Natural killer cell (primary cell): Measurements from ENCODE around the gene VCL. TPM values are rescaled to one million over a fixed set of nuclear protein-coding genes. Genes with fewer than 3 reads are reported as not detected.

Source experiments
- ATAC-seq, 3 donors: fragments of 150-1000 bp in 2 of 3; fragments of 200-7000 bp in 1 of 3; cut with Tn5 transposase; 1 replicate in 1 of 3; 2 replicates in 2 of 3; pipeline ENCODE4 v1.10.0; 2021; ENCODE audit warnings: mild to moderate bottlenecking in 2 of 3, moderate library complexity in 2 of 3
- DNase-seq, 2 donors: peaks; one replicate each; pipeline versions ENCODE4 v3.0.0 to v3.0.0-alpha.2; 2013 to 2021; ENCODE audit warnings: mixed read lengths in 1 of 2
- H3K27ac ChIP-seq: one replicate; pipeline ENCODE4 v1.5.1; 2013; ENCODE audit warnings: mild to moderate bottlenecking, low read length
- H3K27me3 ChIP-seq: one replicate; pipeline ENCODE4 v1.6.1; 2013; ENCODE audit warnings: low read length; ENCODE audit not compliant: control insufficient read depth, insufficient read depth
- H3K36me3 ChIP-seq: one replicate; pipeline ENCODE4 v1.6.1; 2013; ENCODE audit warnings: low read length; ENCODE audit not compliant: control insufficient read depth, insufficient read depth
- H3K4me1 ChIP-seq: one replicate; pipeline ENCODE4 v1.6.1; 2013; ENCODE audit warnings: low read length; ENCODE audit not compliant: control insufficient read depth, insufficient read depth
- H3K4me3 ChIP-seq: one replicate; pipeline ENCODE4 v1.5.1; 2013; ENCODE audit warnings: low read length
- H3K9me3 ChIP-seq: one replicate; pipeline ENCODE4 v1.6.1; 2013; ENCODE audit warnings: low read length; ENCODE audit not compliant: control insufficient read depth, insufficient read depth
- H3K27ac Mint-ChIP-seq, 2 donors: one replicate each; pipeline ENCODE4 v1.8.0; 2022; ENCODE audit warnings: mild to moderate bottlenecking in 2 of 2, mixed read lengths in 2 of 2, moderate library complexity in 1 of 2
- H3K27me3 Mint-ChIP-seq, 2 donors: one replicate each; pipeline ENCODE4 v1.8.0; 2022; ENCODE audit warnings: low read depth in 2 of 2, mixed read lengths in 2 of 2
- H3K36me3 Mint-ChIP-seq: one replicate; pipeline ENCODE4 v1.8.0; 2022; ENCODE audit warnings: mixed read lengths
- H3K4me1 Mint-ChIP-seq, 2 donors: one replicate each; pipeline ENCODE4 v1.8.0; 2022; ENCODE audit warnings: mixed read lengths in 2 of 2
- H3K4me3 Mint-ChIP-seq: one replicate; pipeline ENCODE4 v1.8.0; 2022; ENCODE audit warnings: mild to moderate bottlenecking, moderate library complexity, mixed read lengths
- H3K9me3 Mint-ChIP-seq, 2 donors: one replicate each; pipeline ENCODE4 v1.8.0; 2022; ENCODE audit warnings: mixed read lengths in 2 of 2
- CTCF ChIP-seq: fragments of 200-600 bp; IDR thresholded peaks from one replicate; pipeline ENCODE4 v1.8.0; 2022; ENCODE audit warnings: antibody characterized with exemption
- WGBS: methylation state at CpG from one replicate; pipeline ENCODE4 v1.1.7; 2013; ENCODE audit warnings: missing lambda C conversion rate; ENCODE audit not compliant: insufficient coverage; 5-methylcytosine and 5-hydroxymethylcytosine counted together
- intact Hi-C: fragments of 100-400 bp; cut with micrococcal nuclease; formaldehyde crosslinking; loops from one replicate; pipeline ENCODE4 v1.14.2; 2022
- total RNA-seq, 4 donors: library from RNA; stranded (reverse); fragments of 120-200 nt in 1 of 4; gene quantifications; one replicate each; pipeline versions ENCODE4 v1.2.3 to v1.2.4, GENCODE V29; 2013 to 2022

Gene VCL
- total RNA-seq, 3 donors from 2014 or later (not counting 1 experiment from before 2014, with no cell fraction given): 121 to 145 (median 122) TPM

GRCh38 chr10:74164716-74165529 is 167.0 kb downstream of the VCL start:
- 76% methylated on average over 5 of the region's 6 CpGs for WGBS
- Histone ChIP-seq H3K36me3 (no peaks in the 10 kb centered on the region), H3K9me3 (no peaks in the 10 kb centered on the region), H3K27me3 (no peaks in the 10 kb centered on the region), H3K4me3 (no peak overlapping the region), H3K27ac (no peak overlapping the region), H3K4me1 (peaks cover 9% of the 10 kb centered on the region)
- intact Hi-C loops: no loop called here
- no peaks in the 10 kb centered on the region for H3K27me3 Mint-ChIP-seq
- no peaks in the 10 kb centered on the region for H3K36me3 Mint-ChIP-seq
- peaks cover 7 to 13% of the 10 kb centered on the region in 2 donors for H3K4me1 Mint-ChIP-seq
- no peak overlapping the region for H3K4me3 Mint-ChIP-seq
- no peak for TF ChIP-seq CTCF
- no peaks in the 10 kb centered on the region for H3K9me3 Mint-ChIP-seq
- H3K27ac Mint-ChIP-seq: no peak overlapping the region
- no peak for ATAC-seq
- DNase-seq: no peak

GRCh38 chr10:74165530-74165901 is 167.6 kb downstream of the VCL start:
- intact Hi-C loops: no loop called here
- Mint-ChIP-seq H3K4me1 (peaks cover 7 to 13% of the 10 kb centered on the region in 2 donors), H3K27ac (no peak overlapping the region), H3K4me3 (no peak overlapping the region), H3K36me3 (no peaks in the 10 kb centered on the region), H3K27me3 (no peaks in the 10 kb centered on the region), H3K9me3 (no peaks in the 10 kb centered on the region)
- H3K4me3 ChIP-seq: no peak overlapping the region
- 68% methylated on average over 2 of the region's 2 CpGs for WGBS
- no peak overlapping the region for H3K27ac ChIP-seq
- H3K9me3 ChIP-seq: no peaks in the 10 kb centered on the region
- TF ChIP-seq CTCF: no peak
- no peak for ATAC-seq
- H3K27me3 ChIP-seq: no peaks in the 10 kb centered on the region
- no peak for DNase-seq
- peaks cover 9% of the 10 kb centered on the region for H3K4me1 ChIP-seq
- H3K36me3 ChIP-seq: no peaks in the 10 kb centered on the region

GRCh38 chr10:74167443-74167842 is 169.5 kb downstream of the VCL start:
- TF ChIP-seq CTCF: no peak
- no peaks in the 10 kb centered on the region for H3K27me3 Mint-ChIP-seq
- DNase-seq: no peak
- Histone ChIP-seq H3K4me3 (no peak overlapping the region), H3K36me3 (no peaks in the 10 kb centered on the region), H3K4me1 (peaks cover 9% of the 10 kb centered on the region), H3K27me3 (no peaks in the 10 kb centered on the region), H3K27ac (no peak overlapping the region), H3K9me3 (no peaks in the 10 kb centered on the region)
- ATAC-seq: no peak
- intact Hi-C loops: no loop called here
- 0% methylated on average over 1 of the region's 1 CpG for WGBS
- no peaks in the 10 kb centered on the region for H3K9me3 Mint-ChIP-seq
- H3K36me3 Mint-ChIP-seq: no peaks in the 10 kb centered on the region
- peaks cover 7 to 13% of the 10 kb centered on the region in 2 donors for H3K4me1 Mint-ChIP-seq
- no peak overlapping the region for H3K4me3 Mint-ChIP-seq
- H3K27ac Mint-ChIP-seq: no peak overlapping the region

Other genes with a start within 250 kb of the VCL start
- gene CHCHD1, start 216.1 kb upstream of the VCL start, total RNA-seq: 1 to 10 TPM; 5.2 to 7.0 (median 5.9) TPM
- gene ZSWIM8, start 212.5 kb upstream of the VCL start, total RNA-seq: 100 to 1,000 TPM; 157 to 161 (median 159) TPM
- 10 to 100 TPM; 64.7 to 73.8 (median 65.4) TPM for gene NDST2, start 186.5 kb upstream of the VCL start, total RNA-seq
- 10 to 100 TPM; 53.6 to 73.8 (median 62.3) TPM for gene CAMK2G, start 123.6 kb upstream of the VCL start, total RNA-seq
- gene PLAU, start 87.0 kb upstream of the VCL start, total RNA-seq: 1 to 10 TPM in 1 of 3 donors, under 1 TPM in 2; 0.12 to 1.6 (median 0.32) TPM
- 10 to 100 TPM; 40.6 to 48.8 (median 41.5) TPM for gene AP3M1, start 152.7 kb downstream of the VCL start, total RNA-seq
- gene ADK, start 153.1 kb downstream of the VCL start, total RNA-seq: 10 to 100 TPM; 13.4 to 16.1 (median 14.1) TPM